HCT116 (cell line): ENCODE data around the gene NDUFAF2. TPM values are rescaled to one million over a fixed set of nuclear protein-coding genes. Genes with fewer than 3 reads are reported as not detected.
"Not testable (repeated sequence)": the region's sequence is repeated elsewhere in the genome, so short reads cannot be mapped to it uniquely, and the experiment has no call there.

Experiments
- ATAC-seq: fragments of 200-7000 bp; cut with Tn5 transposase; 2 replicates; pipeline ENCODE4 v1.9.1; 2020; ENCODE audit warnings: mild to moderate bottlenecking, moderate library complexity
- BruUV-seq: library from RNA; stranded (reverse); fragments of 400-500 nt; replicated peaks from 2 replicates; lab custom pipeline; 2021; lab: Mats Ljungman, UMichigan
- CTCF ChIA-PET: fragments of 300-600 bp; sonication (Branson Sonifier 250); formaldehyde crosslinking; loops from one replicate; lab custom pipeline; 2021; ENCODE audit warnings: antibody characterized with exemption; lab: Charles Lee
- POLR2A ChIA-PET: fragments of 300-600, 350-600 bp; sonication (Branson Sonifier 250); formaldehyde crosslinking; loops from one replicate; lab custom pipeline; 2021; ENCODE audit warnings: antibody characterized with exemption; lab: Charles Lee
- RAD21 ChIA-PET, 2 experiments: fragments of 300-600 bp; sonication (Branson Sonifier 250); formaldehyde crosslinking; loops; one replicate each; lab custom pipeline; 2023; ENCODE audit warnings: low total read pairs in 2 of 2; ENCODE audit not compliant: uncharacterized antibody in 2 of 2, unreplicated experiment in 2 of 2, low non-redundant PET in 1 of 2; lab: Charles Lee
- DNase-seq: peaks from one replicate; pipeline ENCODE4 v3.0.0-alpha.2; 2010; ENCODE audit warnings: low read depth, low spot score
- H2AFZ ChIP-seq: fragments of 200-600 bp; shearing (Covaris generic), sonication (generic); 2 replicates; pipeline ENCODE4 v1.6.1; 2017; ENCODE audit warnings: low read depth, mixed run types, mixed read lengths, antibody characterized with exemption, low read length; ENCODE audit not compliant: poor library complexity, severe bottlenecking
- H3K27ac ChIP-seq: 2 replicates; pipeline ENCODE4 v1.5.1; 2012; ENCODE audit warnings: low read depth, low read length
- H3K27me3 ChIP-seq: fragments of 200-600 bp; sonication (generic); 2 replicates; pipeline ENCODE4 v1.6.1; 2016; ENCODE audit warnings: mixed run types, low read length, mixed read lengths; ENCODE audit not compliant: insufficient read depth
- H3K36me3 ChIP-seq, 2 experiments: fragments of 200-500 bp in 1 of 2; fragments of 200-600 bp in 1 of 2; sonication (Bioruptor generic) in 1 of 2; sonication (generic) in 1 of 2; 2 replicates each; pipeline versions ENCODE4 v1.5.1 to v1.6.1; 2014 to 2016; ENCODE audit warnings: low read length in 2 of 2, inconsistent platforms in 1 of 2, mixed read lengths in 1 of 2, mixed run types in 1 of 2; ENCODE audit not compliant: insufficient read depth in 2 of 2, control insufficient read depth in 1 of 2
- H3K4me1 ChIP-seq, 2 experiments: fragments of 200-600 bp in 1 of 2; sonication (generic) in 1 of 2; 2 replicates each; pipeline versions ENCODE4 v1.5.1 to v1.6.1; 2012 to 2017; ENCODE audit warnings: low read length in 2 of 2, inconsistent platforms in 1 of 2, mild to moderate bottlenecking in 1 of 2, mixed read lengths in 1 of 2, mixed run types in 1 of 2, moderate library complexity in 1 of 2; ENCODE audit not compliant: insufficient read depth in 2 of 2, control insufficient read depth in 1 of 2
- H3K4me2 ChIP-seq: fragments of 200-600 bp; sonication (generic); 2 replicates; pipeline ENCODE4 v1.6.1; 2017; ENCODE audit warnings: mixed run types, low read length, mixed read lengths
- H3K4me3 ChIP-seq, 2 experiments: fragments of 200-600 bp in 1 of 2; sonication (generic) in 1 of 2; replicated peaks in 1 of 2; 2 replicates each; pipeline ENCODE4 v1.5.1; 2011 to 2016; ENCODE audit warnings: low read length in 2 of 2, control low read depth in 1 of 2, low read depth in 1 of 2, mild to moderate bottlenecking in 1 of 2, mixed read lengths in 1 of 2, mixed run types in 1 of 2
- H3K79me2 ChIP-seq: fragments of 200-600 bp; sonication (generic); 2 replicates; pipeline ENCODE4 v1.6.1; 2017; ENCODE audit warnings: mild to moderate bottlenecking, mixed run types, low read length, moderate library complexity, mixed read lengths; ENCODE audit not compliant: insufficient read depth
- H3K9ac ChIP-seq: fragments of 200-600 bp; sonication (generic); 2 replicates; pipeline ENCODE4 v1.6.1; 2016; ENCODE audit warnings: low read length, mixed read lengths
- H3K9me2 ChIP-seq: fragments of 200-600 bp; sonication (generic), shearing (Covaris generic); 2 replicates; pipeline ENCODE4 v1.6.1; 2017; ENCODE audit warnings: mixed run types, mild to moderate bottlenecking, moderate library complexity; ENCODE audit not compliant: insufficient read depth
- H3K9me3 ChIP-seq, 2 experiments: fragments of 200-500 bp in 1 of 2; fragments of 200-600 bp in 1 of 2; sonication (Bioruptor generic) in 1 of 2; sonication (generic) in 1 of 2; 2 replicates each; pipeline ENCODE4 v1.6.1; 2014 to 2017; ENCODE audit warnings: low read length in 2 of 2, mixed read lengths in 2 of 2, inconsistent platforms in 1 of 2, low read depth in 1 of 2, mild to moderate bottlenecking in 1 of 2, mixed run types in 1 of 2, moderate library complexity in 1 of 2; ENCODE audit not compliant: control insufficient read depth in 1 of 2, insufficient read depth in 1 of 2
- H4K20me1 ChIP-seq: fragments of 200-600 bp; sonication (generic), shearing (Covaris generic); 2 replicates; pipeline ENCODE4 v1.6.1; 2017; ENCODE audit warnings: mixed run types, mild to moderate bottlenecking, moderate library complexity; ENCODE audit not compliant: insufficient read depth
- CTCF ChIP-seq, 3 experiments: fragments of 200-600 bp in 1 of 3; sonication (generic) in 1 of 3; IDR thresholded peaks in 2 of 3; conservative IDR thresholded peaks in 1 of 3; 2 replicates each; pipeline ENCODE4 v1.5.1; 2012 to 2017; ENCODE audit warnings: low read depth in 2 of 3, low read length in 2 of 3, antibody characterized with exemption in 1 of 3, borderline replicate concordance in 1 of 3, control low read depth in 1 of 3, mild to moderate bottlenecking in 1 of 3, mixed read lengths in 1 of 3, mixed run types in 1 of 3, moderate library complexity in 1 of 3; ENCODE audit not compliant: insufficient read depth in 1 of 3
- EZH2 ChIP-seq: fragments of 200-600 bp; sonication (generic); IDR thresholded peaks from 2 replicates; pipeline ENCODE4 v1.6.1; 2017; ENCODE audit warnings: antibody characterized with exemption, mixed run types
- FOSL1 ChIP-seq: IDR thresholded peaks from 2 replicates; pipeline ENCODE4 v1.6.1; 2012; ENCODE audit warnings: low read depth
- JUND ChIP-seq: IDR thresholded peaks from 2 replicates; pipeline ENCODE4 v1.6.1; 2012
- MAX ChIP-seq: IDR thresholded peaks from 2 replicates; pipeline ENCODE4 v1.6.1; 2012
- POLR2A ChIP-seq: IDR thresholded peaks from 2 replicates; pipeline ENCODE4 v1.7.0; 2011; ENCODE audit warnings: borderline replicate concordance; ENCODE audit not compliant: insufficient read depth, insufficient read length; ENCODE audit errors: extremely low read depth
- POLR2AphosphoS5 ChIP-seq: IDR thresholded peaks from 2 replicates; pipeline ENCODE4 v1.6.1; 2011; ENCODE audit warnings: mild to moderate bottlenecking, low read depth, low read length, moderate library complexity
- RAD21 ChIP-seq: IDR thresholded peaks from 2 replicates; pipeline ENCODE4 v1.6.1; 2012; ENCODE audit warnings: low read depth, mild to moderate bottlenecking
- REST ChIP-seq: IDR thresholded peaks from 2 replicates; pipeline ENCODE4 v1.6.1; 2012; ENCODE audit warnings: low read depth
- SIN3A ChIP-seq: IDR thresholded peaks from 2 replicates; pipeline ENCODE4 v1.6.1; 2012; ENCODE audit warnings: low read depth
- SP1 ChIP-seq: IDR thresholded peaks from 2 replicates; pipeline ENCODE4 v1.6.1; 2012; ENCODE audit warnings: low read depth
- SRF ChIP-seq: IDR thresholded peaks from 2 replicates; pipeline ENCODE4 v1.6.1; 2012; ENCODE audit warnings: low read depth
- TCF7L2 ChIP-seq: IDR thresholded peaks from 2 replicates; pipeline ENCODE4 v1.7.0; 2011; ENCODE audit warnings: borderline replicate concordance, inconsistent platforms; ENCODE audit not compliant: insufficient read depth, insufficient read length; ENCODE audit errors: extremely low read depth
- YY1 ChIP-seq: IDR thresholded peaks from 2 replicates; pipeline ENCODE4 v1.6.1; 2011; ENCODE audit warnings: low read length, low read depth, moderate library complexity, mild to moderate bottlenecking; ENCODE audit not compliant: insufficient replicate concordance; ENCODE audit errors: extremely low read depth
- ZFX ChIP-seq: fragments of 450-650 bp; IDR thresholded peaks from 2 replicates; pipeline ENCODE4 v1.6.1; 2017
- intact Hi-C: fragments of 100-400 bp; cut with micrococcal nuclease; formaldehyde crosslinking; loops from 2 replicates; pipeline ENCODE4 v1.10.0; 2022
- total RNA-seq: library from RNA; stranded (reverse); gene quantifications from one replicate; pipeline ENCODE4 v1.2.1, GENCODE V29; 2021; ENCODE audit not compliant: unreplicated experiment

The NDUFAF2 gene
- total RNA-seq, 1 experiment from 2014 or later = 36.9 TPM

- no peak for TF ChIP-seq CTCF (IDR thresholded peaks at IDR 0.05 in 2 of 3, conservative IDR thresholded peaks at IDR 0.05 in 1 of 3; ENCODE audit: borderline replicate concordance in 1 of 3, insufficient read depth in 1 of 3, low read depth in 2 of 3, low read length in 2 of 3)
- TF ChIP-seq ZFX = no peak
- no peak for TF ChIP-seq POLR2AphosphoS5
These were observed 85.1 kb downstream of the NDUFAF2 start (continued) for GRCh38 chr5:61030163-61030482.

DNA sequence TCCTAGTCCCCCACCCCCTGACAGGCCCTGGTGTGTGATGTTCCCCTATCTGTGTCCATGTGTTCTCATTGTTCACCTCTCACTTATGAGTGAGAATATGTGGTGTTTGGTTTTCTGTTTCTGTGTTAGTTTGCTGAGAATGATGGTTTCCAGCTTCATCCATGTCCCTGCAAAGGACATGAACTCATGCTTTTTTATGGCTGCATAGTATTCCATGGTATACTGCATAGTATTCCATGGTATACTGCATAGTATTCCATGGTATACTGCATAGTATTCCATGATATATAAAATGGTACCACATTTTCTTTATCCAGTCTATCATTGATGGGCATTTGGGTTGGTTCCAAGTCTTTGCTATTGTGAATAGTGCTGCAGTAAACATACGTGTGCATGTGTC lies 86.3 kb downstream of the NDUFAF2 start:
- H3K27ac ChIP-seq, POLR2A ChIA-PET: not testable (repeated sequence)

GRCh38 chr5:61044545-61044944 lies 99.5 kb downstream of the NDUFAF2 start:
- intact Hi-C loops = no loop called here
- H3K79me2 ChIP-seq = peaks cover 9% of the 10 kb centered on the region; the same call in 1 of the 2 replicates
- CTCF ChIA-PET = no interaction called here
- TF ChIP-seq EZH2 = no peak
- no peak for TF ChIP-seq SP1
- TF ChIP-seq FOSL1 = no peak
- no peak for TF ChIP-seq JUND
- no peak for TF ChIP-seq SRF
- TF ChIP-seq ZFX = no peak
- no peak for TF ChIP-seq TCF7L2
- TF ChIP-seq REST = no peak
- no peak for TF ChIP-seq POLR2A
- TF ChIP-seq SIN3A = no peak
- no peak for TF ChIP-seq YY1
- no peak for TF ChIP-seq MAX
- no peak for TF ChIP-seq RAD21

More for the DNA sequence above, 86.3 kb downstream of the NDUFAF2 start:
- H3K27me3 ChIP-seq, H3K4me1 ChIP-seq, CTCF ChIA-PET, H2AFZ ChIP-seq, H3K4me3 ChIP-seq, H3K9me2 ChIP-seq, H3K9ac ChIP-seq, BruUV-seq, intact Hi-C loops, H3K9me3 ChIP-seq, RAD21 ChIA-PET, H3K36me3 ChIP-seq, H3K4me2 ChIP-seq, DNase-seq, H3K79me2 ChIP-seq, H4K20me1 ChIP-seq, ATAC-seq: not testable (repeated sequence)

More at GRCh38 chr5:61044545-61044944, 99.5 kb downstream of the NDUFAF2 start:
- no peak overlapping the region for H3K4me3 ChIP-seq
- no peaks in the 10 kb centered on the region for H3K9me2 ChIP-seq
- DNase-seq = no peak
- no peak overlapping the region for H3K4me2 ChIP-seq
- H3K27ac ChIP-seq = no peak overlapping the region
- H3K9me3 ChIP-seq = 0 out of 4 replicates have a peak, but pooled peaks cover 0 to 6% of the 10 kb centered on the region in 2 experiments
- no peaks in the 10 kb centered on the region for H3K36me3 ChIP-seq
- no TSS peak for BruUV-seq
- no peak overlapping the region for H3K9ac ChIP-seq
- peaks cover 20 to 32% of the 10 kb centered on the region in 2 experiments for H3K4me1 ChIP-seq
- no peaks in the 10 kb centered on the region for H3K27me3 ChIP-seq
- no peak for ATAC-seq
- RAD21 ChIA-PET = no interaction called here
- POLR2A ChIA-PET = no interaction called here
- H4K20me1 ChIP-seq = no peaks in the 10 kb centered on the region
- H2AFZ ChIP-seq = no peak overlapping the region
